Stromal cell of bone marrow (primary cell): ENCODE results near the gene GPT2.

Source experiments
- DNase-seq: peaks from one replicate; pipeline ENCODE4 v3.0.0-alpha.2; 2012; ENCODE audit warnings: low read depth

The GPT2 gene

GRCh38 chr16:46883690-46884512, at the start of gene GPT2:
Gene GPT2 (plus strand): TSS chr16:46884362. CDS start chr16:46884716, 354 bp downstream.
- peak; percentile 92 for DNase-seq

GRCh38 chr16:46836534-46837530, 47.3 kb upstream of the GPT2 start:
- DNase-seq = no peak

GRCh38 chr16:46839986-46840443, 44.1 kb upstream of the GPT2 start:
- no peak for DNase-seq

GRCh38 chr16:46842192-46842895, 41.8 kb upstream of the GPT2 start:
- DNase-seq = no peak

GRCh38 chr16:46843898-46844642, 40.1 kb upstream of the GPT2 start:
- no peak for DNase-seq

GRCh38 chr16:46844771-46845170, 39.4 kb upstream of the GPT2 start:
- no peak for DNase-seq

- DNase-seq = no peak
Measured at GRCh38 chr16:46845952-46846351, 38.2 kb upstream of the GPT2 start.

- no peak for DNase-seq
Measured at GRCh38 chr16:46848768-46849764, 35.1 kb upstream of the GPT2 start.

GRCh38 chr16:46850619-46851555, 33.3 kb upstream of the GPT2 start:
- no peak for DNase-seq

GRCh38 chr16:46852130-46852529, 32.0 kb upstream of the GPT2 start:
- DNase-seq = no peak

- no peak for DNase-seq
Measured at GRCh38 chr16:46853713-46854443, 30.3 kb upstream of the GPT2 start.

GRCh38 chr16:46854846-46855245, 29.3 kb upstream of the GPT2 start:
- no peak for DNase-seq

- DNase-seq = no peak
Measured at GRCh38 chr16:46855389-46855788, 28.8 kb upstream of the GPT2 start.

- peak; percentile 36 for DNase-seq
Measured at GRCh38 chr16:46857368-46857945, 26.7 kb upstream of the GPT2 start.

GRCh38 chr16:46858151-46858550, 26.0 kb upstream of the GPT2 start:
- DNase-seq = no peak

GRCh38 chr16:46859719-46860152, 24.4 kb upstream of the GPT2 start:
- peak; percentile 85 for DNase-seq

GRCh38 chr16:46862555-46863447, 21.4 kb upstream of the GPT2 start:
- no peak for DNase-seq
